Measurements from ENCODE around the gene PTPN13.
"Not testable (repeated sequence)": the region's sequence is repeated elsewhere in the genome, so short reads cannot be mapped to it uniquely, and the experiment has no call there.

Gene PTPN13

GRCh38 chr4:86640469-86640868, 46.4 kb downstream of the PTPN13 start:
- H3K36me3 ChIP-seq (ENCODE audit: insufficient read depth, low read length): peaks cover 6% of the 10 kb centered on the region; the same call in 1 of the 2 replicates
- H3K4me3 ChIP-seq (ENCODE audit: low read depth, low read length): no peak overlapping the region
- H3K27ac ChIP-seq (ENCODE audit: low read depth, low read length): no peak overlapping the region
- H3K79me2 ChIP-seq (ENCODE audit: control insufficient read depth, insufficient read depth, low read length, unreplicated experiment): no peaks in the 10 kb centered on the region
- no peaks in the 10 kb centered on the region for H3K27me3 ChIP-seq (ENCODE audit: insufficient read depth, low read length)
- no peak overlapping the region for H2AFZ ChIP-seq (ENCODE audit: low read length, unreplicated experiment)
- no peaks in the 10 kb centered on the region for H3K4me1 ChIP-seq (ENCODE audit: control insufficient read depth, insufficient read depth, low read length, unreplicated experiment)

GRCh38 chr4:86641516-86642090, 47.5 kb downstream of the PTPN13 start:
- Histone ChIP-seq H3K27me3 (ENCODE audit: insufficient read depth, low read length) (no peaks in the 10 kb centered on the region), H3K4me1 (ENCODE audit: control insufficient read depth, insufficient read depth, low read length, unreplicated experiment) (no peaks in the 10 kb centered on the region), H3K4me3 (ENCODE audit: low read depth, low read length) (no peak overlapping the region), H3K36me3 (ENCODE audit: insufficient read depth, low read length) (no peaks in the 10 kb centered on the region), H3K27ac (ENCODE audit: low read depth, low read length) (no peak overlapping the region), H3K79me2 (ENCODE audit: control insufficient read depth, insufficient read depth, low read length, unreplicated experiment) (no peaks in the 10 kb centered on the region), H2AFZ (ENCODE audit: low read length, unreplicated experiment) (no peak overlapping the region)

DNA sequence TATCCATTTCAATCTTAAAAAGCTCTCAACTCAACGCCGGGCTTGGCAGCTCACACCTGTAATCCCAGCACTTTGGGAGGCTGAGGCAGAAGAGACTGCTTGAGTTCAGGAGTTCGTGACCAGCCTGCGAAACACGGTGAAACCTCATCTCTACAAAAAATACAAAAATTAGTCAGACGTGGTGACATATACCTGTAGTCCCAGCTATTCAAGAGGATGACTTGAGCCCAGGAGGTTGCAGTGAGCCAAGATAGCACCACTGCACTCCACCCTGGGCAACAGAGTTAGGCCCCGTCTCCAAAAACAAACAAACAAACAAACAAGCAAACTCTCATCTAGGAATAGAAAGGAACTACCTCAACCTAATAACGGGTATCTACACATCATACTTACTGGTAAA, 50.8 kb downstream of the PTPN13 start:
- H3K79me2 ChIP-seq (ENCODE audit: control insufficient read depth, insufficient read depth, low read length, unreplicated experiment): no peaks in the 10 kb centered on the region

DNA sequence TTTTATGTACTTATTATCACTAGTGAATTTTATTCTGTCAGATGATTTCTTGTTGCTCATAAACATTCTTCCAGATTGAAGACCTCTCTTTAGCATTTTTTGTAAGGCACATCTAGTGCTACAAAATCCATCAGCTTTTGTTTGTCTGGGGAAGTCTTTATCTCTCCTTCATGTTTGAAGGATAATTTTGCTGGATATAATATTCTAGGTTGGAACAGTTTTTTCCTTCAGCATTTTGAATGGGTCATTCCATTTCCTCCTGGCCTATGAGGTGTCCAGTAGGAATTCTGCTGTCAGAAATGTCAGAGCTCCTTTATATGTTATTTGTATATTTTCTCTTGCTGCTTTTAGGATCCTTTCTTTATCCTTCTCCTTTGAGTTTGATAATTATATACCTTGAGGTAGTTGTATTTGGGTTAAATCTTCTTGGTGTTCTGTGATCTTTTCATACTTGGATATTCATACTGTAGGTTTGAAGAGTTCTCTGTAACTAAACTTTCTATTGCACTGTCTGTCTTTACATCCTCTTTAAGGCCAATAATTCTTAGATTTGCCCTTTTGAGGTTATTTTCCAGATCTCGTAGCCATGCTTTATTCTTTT, 58.3 kb downstream of the PTPN13 start:
- H2AFZ ChIP-seq (ENCODE audit: low read length, unreplicated experiment): no peak overlapping the region
- H3K4me1 ChIP-seq (ENCODE audit: control insufficient read depth, insufficient read depth, low read length, unreplicated experiment): no peaks in the 10 kb centered on the region
- no peaks in the 10 kb centered on the region for H3K79me2 ChIP-seq (ENCODE audit: control insufficient read depth, insufficient read depth, low read length, unreplicated experiment)
- no peak overlapping the region for H3K27ac ChIP-seq (ENCODE audit: low read depth, low read length)
- 0 out of 2 replicates have a peak, but pooled peaks cover 6% of the 10 kb centered on the region for H3K36me3 ChIP-seq (ENCODE audit: insufficient read depth, low read length)
- no peak overlapping the region for H3K4me3 ChIP-seq (ENCODE audit: low read depth, low read length)
- H3K27me3 ChIP-seq (ENCODE audit: insufficient read depth, low read length): no peaks in the 10 kb centered on the region

More for the DNA sequence above, 50.8 kb downstream of the PTPN13 start:
- no peaks in the 10 kb centered on the region for H3K36me3 ChIP-seq (ENCODE audit: insufficient read depth, low read length)
- no peak overlapping the region for H3K4me3 ChIP-seq (ENCODE audit: low read depth, low read length)
- H3K4me1 ChIP-seq (ENCODE audit: control insufficient read depth, insufficient read depth, low read length, unreplicated experiment): no peaks in the 10 kb centered on the region
- H2AFZ ChIP-seq (ENCODE audit: low read length, unreplicated experiment): no peak overlapping the region
- no peak overlapping the region for H3K27ac ChIP-seq (ENCODE audit: low read depth, low read length)
- H3K27me3 ChIP-seq (ENCODE audit: insufficient read depth, low read length): no peaks in the 10 kb centered on the region

DNA sequence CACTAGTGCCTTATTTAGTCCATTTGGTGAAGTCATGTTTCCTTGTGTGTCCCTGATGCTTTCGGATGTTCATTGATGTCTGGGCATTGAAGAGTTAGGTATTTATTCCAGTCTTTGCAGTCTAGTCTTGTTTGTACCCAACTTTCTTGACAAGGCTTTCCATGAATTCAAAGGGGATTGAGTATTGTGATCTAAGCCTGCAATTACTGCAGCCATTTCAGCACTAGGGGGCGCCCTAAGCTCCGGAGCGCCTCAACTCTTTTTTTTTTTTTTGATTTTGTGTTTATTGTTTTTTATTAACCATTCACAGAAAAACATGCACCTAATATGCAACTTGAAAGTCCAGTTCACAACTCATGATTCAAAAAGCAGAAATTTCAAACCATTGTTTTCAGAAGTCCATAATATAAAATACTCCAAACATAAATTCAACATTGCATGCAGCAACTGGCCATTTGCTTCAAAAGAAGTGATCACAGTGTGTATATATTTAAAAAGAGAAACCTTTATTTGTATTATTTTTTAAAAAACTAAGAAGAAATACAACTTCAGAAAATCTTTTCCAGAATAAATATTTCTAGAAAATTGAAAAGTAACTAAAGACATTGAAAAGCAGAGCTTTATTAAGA, 59.2 kb downstream of the PTPN13 start:
- no peak overlapping the region for H3K4me3 ChIP-seq (ENCODE audit: low read depth, low read length)
- no peaks in the 10 kb centered on the region for H3K79me2 ChIP-seq (ENCODE audit: control insufficient read depth, insufficient read depth, low read length, unreplicated experiment)
- H3K4me1 ChIP-seq (ENCODE audit: control insufficient read depth, insufficient read depth, low read length, unreplicated experiment): no peaks in the 10 kb centered on the region
- 0 out of 2 replicates have a peak, but pooled peaks cover 6% of the 10 kb centered on the region for H3K36me3 ChIP-seq (ENCODE audit: insufficient read depth, low read length)
- H3K27me3 ChIP-seq (ENCODE audit: insufficient read depth, low read length): no peaks in the 10 kb centered on the region
- H3K27ac ChIP-seq (ENCODE audit: low read depth, low read length): no peak overlapping the region
- no peak overlapping the region for H2AFZ ChIP-seq (ENCODE audit: low read length, unreplicated experiment)

DNA sequence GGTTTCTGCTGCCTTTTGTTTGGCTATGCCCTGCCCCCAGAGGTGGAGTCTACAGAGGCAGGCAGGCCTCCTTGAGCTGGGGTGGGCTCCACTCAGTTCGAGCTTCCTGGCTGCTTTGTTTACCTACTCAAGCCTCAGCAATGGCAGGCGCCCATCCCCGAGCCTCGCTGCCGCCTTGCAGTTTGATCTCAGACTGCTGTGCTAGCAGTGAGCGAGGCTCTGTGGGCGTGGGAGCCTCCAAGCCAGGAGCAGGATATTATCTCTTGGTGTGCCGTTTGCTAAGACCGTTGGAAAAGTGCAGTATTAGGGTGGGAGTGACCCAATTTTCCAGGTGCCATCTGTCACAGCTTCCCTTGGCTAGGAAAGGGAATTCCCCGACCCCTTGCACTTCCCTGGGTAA, 62.7 kb downstream of the PTPN13 start:
- not testable (repeated sequence) for H3K79me2 ChIP-seq (ENCODE audit: control insufficient read depth, insufficient read depth, low read length, unreplicated experiment); H2AFZ ChIP-seq (ENCODE audit: low read length, unreplicated experiment); H3K27me3 ChIP-seq (ENCODE audit: insufficient read depth, low read length); H3K27ac ChIP-seq (ENCODE audit: low read depth, low read length); H3K4me1 ChIP-seq (ENCODE audit: control insufficient read depth, insufficient read depth, low read length, unreplicated experiment); H3K36me3 ChIP-seq (ENCODE audit: insufficient read depth, low read length); H3K4me3 ChIP-seq (ENCODE audit: low read depth, low read length)

DNA sequence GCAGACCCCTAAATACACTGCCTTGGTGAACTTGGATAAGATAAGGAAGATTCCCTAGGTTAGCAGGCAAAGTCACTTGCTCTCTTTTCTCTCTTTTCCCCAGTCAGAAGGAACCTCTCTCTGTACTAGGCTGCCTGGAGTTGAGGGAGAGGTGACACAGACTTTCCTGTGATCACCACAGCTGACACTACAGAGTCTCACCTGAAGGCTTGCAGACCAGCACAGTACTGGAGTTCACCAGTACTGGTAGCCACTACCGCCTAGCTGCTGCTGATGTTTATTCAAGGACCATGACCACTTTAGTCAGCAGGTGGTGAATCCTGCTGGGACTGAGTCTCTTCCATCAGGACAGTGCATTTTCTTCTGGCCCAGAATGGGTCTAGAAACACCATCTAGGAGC, 63.3 kb downstream of the PTPN13 start:
- Histone ChIP-seq H2AFZ (ENCODE audit: low read length, unreplicated experiment) (no peak overlapping the region), H3K79me2 (ENCODE audit: control insufficient read depth, insufficient read depth, low read length, unreplicated experiment) (no peaks in the 10 kb centered on the region), H3K27ac (ENCODE audit: low read depth, low read length) (no peak overlapping the region), H3K36me3 (ENCODE audit: insufficient read depth, low read length) (0 out of 2 replicates have a peak, but pooled peaks cover 4% of the 10 kb centered on the region), H3K4me1 (ENCODE audit: control insufficient read depth, insufficient read depth, low read length, unreplicated experiment) (no peaks in the 10 kb centered on the region), H3K27me3 (ENCODE audit: insufficient read depth, low read length) (no peaks in the 10 kb centered on the region), H3K4me3 (ENCODE audit: low read depth, low read length) (no peak overlapping the region)

GRCh38 chr4:86657910-86658309, 63.8 kb downstream of the PTPN13 start:
- H3K36me3 ChIP-seq (ENCODE audit: insufficient read depth, low read length): no peaks in the 10 kb centered on the region
- H3K79me2 ChIP-seq (ENCODE audit: control insufficient read depth, insufficient read depth, low read length, unreplicated experiment): no peaks in the 10 kb centered on the region
- H3K4me3 ChIP-seq (ENCODE audit: low read depth, low read length): no peak overlapping the region
- H3K27ac ChIP-seq (ENCODE audit: low read depth, low read length): no peak overlapping the region
- H2AFZ ChIP-seq (ENCODE audit: low read length, unreplicated experiment): no peak overlapping the region
- no peaks in the 10 kb centered on the region for H3K4me1 ChIP-seq (ENCODE audit: control insufficient read depth, insufficient read depth, low read length, unreplicated experiment)
- H3K27me3 ChIP-seq (ENCODE audit: insufficient read depth, low read length): no peaks in the 10 kb centered on the region

GRCh38 chr4:86660401-86660800, 66.3 kb downstream of the PTPN13 start:
- no peak overlapping the region for H3K27ac ChIP-seq (ENCODE audit: low read depth, low read length)
- H2AFZ ChIP-seq (ENCODE audit: low read length, unreplicated experiment): no peak overlapping the region

DNA sequence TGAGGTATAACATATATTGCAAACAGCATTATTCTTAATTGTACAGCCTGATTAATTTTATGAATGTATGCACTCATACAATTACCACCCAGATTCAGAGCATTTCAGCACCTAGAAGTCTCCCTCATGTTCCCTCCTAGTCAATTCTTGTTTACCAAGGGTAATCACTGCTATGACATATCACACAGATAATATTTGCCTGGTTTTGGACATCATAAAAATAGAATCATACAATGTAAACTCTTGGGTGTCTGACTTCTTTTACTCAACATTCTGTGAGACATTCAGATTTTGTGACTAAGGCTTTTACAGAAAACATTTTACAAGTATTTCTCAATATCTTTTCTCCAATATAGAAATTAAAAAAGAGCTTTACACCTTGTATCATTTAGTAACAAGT, 66.9 kb downstream of the PTPN13 start:
- H3K36me3 ChIP-seq (ENCODE audit: insufficient read depth, low read length): no peaks in the 10 kb centered on the region
- H2AFZ ChIP-seq (ENCODE audit: low read length, unreplicated experiment): no peak overlapping the region
- no peak overlapping the region for H3K27ac ChIP-seq (ENCODE audit: low read depth, low read length)
- no peak overlapping the region for H3K4me3 ChIP-seq (ENCODE audit: low read depth, low read length)
- H3K79me2 ChIP-seq (ENCODE audit: control insufficient read depth, insufficient read depth, low read length, unreplicated experiment): no peaks in the 10 kb centered on the region
- no peaks in the 10 kb centered on the region for H3K27me3 ChIP-seq (ENCODE audit: insufficient read depth, low read length)
- H3K4me1 ChIP-seq (ENCODE audit: control insufficient read depth, insufficient read depth, low read length, unreplicated experiment): no peaks in the 10 kb centered on the region

More at GRCh38 chr4:86660401-86660800, 66.3 kb downstream of the PTPN13 start:
- H3K4me3 ChIP-seq (ENCODE audit: low read depth, low read length): no peak overlapping the region
- H3K4me1 ChIP-seq (ENCODE audit: control insufficient read depth, insufficient read depth, low read length, unreplicated experiment): no peaks in the 10 kb centered on the region
- H3K36me3 ChIP-seq (ENCODE audit: insufficient read depth, low read length): no peaks in the 10 kb centered on the region
- H3K79me2 ChIP-seq (ENCODE audit: control insufficient read depth, insufficient read depth, low read length, unreplicated experiment): no peaks in the 10 kb centered on the region
- H3K27me3 ChIP-seq (ENCODE audit: insufficient read depth, low read length): no peaks in the 10 kb centered on the region

- Histone ChIP-seq H3K36me3 (ENCODE audit: insufficient read depth, low read length) (no peaks in the 10 kb centered on the region), H3K4me3 (ENCODE audit: low read depth, low read length) (no peak overlapping the region), H3K27me3 (ENCODE audit: insufficient read depth, low read length) (no peaks in the 10 kb centered on the region), H3K4me1 (ENCODE audit: control insufficient read depth, insufficient read depth, low read length, unreplicated experiment) (no peaks in the 10 kb centered on the region), H3K27ac (ENCODE audit: low read depth, low read length) (no peak overlapping the region), H2AFZ (ENCODE audit: low read length, unreplicated experiment) (no peak overlapping the region), H3K79me2 (ENCODE audit: control insufficient read depth, insufficient read depth, low read length, unreplicated experiment) (no peaks in the 10 kb centered on the region)
These were observed 67.3 kb downstream of the PTPN13 start for GRCh38 chr4:86661418-86661817.

Measured in ACC112 (cell line).